Activated CD8-positive, alpha-beta memory T cell treated with anti-CD3 and anti-CD28 coated beads, Interleukin-2, amount 10 ng/mL, durations not matched to agents 7 days and 5 days (primary cell): Measurements from ENCODE around the gene GALR3. TPM values are rescaled to one million over a fixed set of nuclear protein-coding genes. Genes with fewer than 3 reads are reported as not detected.

ENCODE experiments used
- microRNA-seq: library from miRNA; unstranded; fragments of <30 nt; microRNA quantifications from one replicate; pipeline ENCODE4 v1.2.0, GENCODE V29; 2022
- total RNA-seq, 2 experiments: library from RNA; stranded (reverse); gene quantifications; one replicate each; pipeline ENCODE4 v1.2.3, GENCODE V29; 2021

The GALR3 gene
- total RNA-seq, 2 experiments from 2014 or later: not detected

Small RNA genes within 50 kb of the gene (microRNA-seq; reads per million reads assigned to microRNA genes)
- 1.7 reads per million for gene MIR659

Other genes with a start within 250 kb of the GALR3 start
- gene LGALS2, start 243.3 kb upstream of the GALR3 start, total RNA-seq: not detected
- 10 to 100 TPM; 76.9 to 85.9 TPM for gene GGA1, start 214.5 kb upstream of the GALR3 start, total RNA-seq
- 100 to 1,000 TPM; 231 to 275 TPM for gene SH3BP1, start 183.7 kb upstream of the GALR3 start, total RNA-seq
- gene PDXP, start 164.7 kb upstream of the GALR3 start, total RNA-seq: 10 to 100 TPM; 25.9 to 32.6 TPM
- gene LGALS1, start 147.7 kb upstream of the GALR3 start, total RNA-seq: 1,000 to 10,000 TPM; 1,392 to 1,515 TPM
- gene NOL12, start 137.0 kb upstream of the GALR3 start, total RNA-seq: 10 to 100 TPM; 49.9 to 53.3 TPM
- 10 to 100 TPM; 42.0 to 55.2 TPM for gene TRIOBP, start 126.3 kb upstream of the GALR3 start, total RNA-seq
- 10 to 100 TPM; 14.9 to 18.3 TPM for gene GCAT, start 15.4 kb upstream of the GALR3 start, total RNA-seq
- gene ANKRD54, start 21.0 kb downstream of the GALR3 start, total RNA-seq: 10 to 100 TPM; 27.2 to 31.2 TPM
- gene EIF3L, start 26.0 kb downstream of the GALR3 start, total RNA-seq: 100 to 1,000 TPM; 218 to 370 TPM
- gene MICALL1, start 82.9 kb downstream of the GALR3 start, total RNA-seq: 10 to 100 TPM; 19.7 to 23.1 TPM
- gene C22orf23, start 130.2 kb downstream of the GALR3 start, total RNA-seq: under 1 TPM in 1 of 2 experiments, not detected in 1; 0.21 TPM
- 10 to 100 TPM; 77.4 to 81.0 TPM for gene POLR2F, start 130.3 kb downstream of the GALR3 start, total RNA-seq
- not detected for gene SOX10, start 161.2 kb downstream of the GALR3 start, total RNA-seq
- gene PICK1, start 234.0 kb downstream of the GALR3 start, total RNA-seq: 10 to 100 TPM; 12.5 to 15.9 TPM